RCC 7860 (cell line): ENCODE data around the gene DHRS1.
"Not testable (repeated sequence)": the region's sequence is repeated elsewhere in the genome, so short reads cannot be mapped to it uniquely, and the experiment has no call there.

ENCODE experiments used
- DNase-seq: peaks from one replicate; pipeline ENCODE4 v3.0.0-alpha.2; 2015; ENCODE audit warnings: low spot score
- FAIRE-seq: peaks from 2 replicates; lab custom pipeline; 2012; peaks lifted over from hg19 to GRCh38; lab: Jason Lieb, UNC

The DHRS1 gene

DNA sequence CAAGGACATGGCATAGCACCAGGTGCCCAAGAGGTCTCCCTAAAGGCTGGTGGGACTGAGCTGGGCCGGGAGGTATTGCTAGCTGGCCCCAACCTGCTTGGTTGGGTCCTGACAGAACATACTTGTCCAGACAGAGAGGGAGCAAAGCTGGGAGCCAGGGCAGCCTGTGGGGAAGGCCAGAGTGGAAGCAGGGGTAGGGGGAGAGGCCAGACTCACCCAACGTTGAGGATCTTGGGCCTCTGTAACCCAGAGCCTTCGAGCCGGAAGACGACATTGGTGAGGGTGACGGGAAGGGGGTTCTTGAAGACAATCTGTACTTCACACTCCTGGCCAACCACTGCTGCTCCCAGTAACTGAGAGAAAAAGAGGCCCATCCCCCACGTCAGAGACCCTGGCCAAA, 45.6 kb downstream of the DHRS1 start:
- DNase-seq, result no peak

DNA sequence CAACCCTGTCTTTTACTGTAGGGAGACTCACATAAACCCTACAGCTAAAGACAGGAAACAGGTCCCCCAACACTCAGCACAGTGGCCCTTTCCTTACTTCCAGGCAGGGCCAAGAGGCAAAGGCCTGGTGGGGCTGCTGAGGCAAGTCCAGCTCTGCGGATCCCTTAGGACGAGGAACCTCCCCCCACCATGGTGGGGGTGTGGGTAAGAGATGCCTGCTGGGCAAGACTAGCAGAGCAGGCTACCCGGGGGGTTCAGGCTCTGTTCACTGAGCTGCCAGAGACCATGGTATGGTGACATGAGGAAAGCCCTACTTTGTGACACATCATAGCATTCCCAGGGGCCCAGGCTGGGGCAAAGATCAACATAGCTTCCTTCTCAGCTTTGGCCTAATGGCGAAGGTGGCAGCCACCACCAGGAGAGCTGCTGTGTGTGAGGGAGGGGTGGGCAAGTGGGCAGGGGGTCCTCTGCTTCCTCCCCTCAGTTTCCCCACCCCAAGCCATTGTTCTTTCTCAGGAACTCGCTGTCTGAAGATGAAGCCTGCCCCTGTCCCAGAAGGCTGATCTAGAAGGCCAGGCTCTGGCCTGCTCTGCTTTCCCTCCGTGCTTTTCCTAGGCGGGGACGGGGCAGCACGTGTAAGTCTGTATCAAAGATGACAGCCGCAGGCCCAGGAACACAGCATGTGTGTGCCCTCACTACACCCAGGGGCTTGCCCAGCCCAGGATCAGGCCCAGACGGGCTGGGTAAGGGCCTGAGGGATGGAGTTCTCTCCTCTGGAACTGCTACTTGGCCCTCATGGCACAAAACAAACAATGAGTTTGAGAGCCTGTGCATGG, 47.1 kb downstream of the DHRS1 start:
- FAIRE-seq (no peak), DNase-seq (no peak)

More for the DNA sequence above, 45.6 kb downstream of the DHRS1 start:
- FAIRE-seq, result no peak

DNA sequence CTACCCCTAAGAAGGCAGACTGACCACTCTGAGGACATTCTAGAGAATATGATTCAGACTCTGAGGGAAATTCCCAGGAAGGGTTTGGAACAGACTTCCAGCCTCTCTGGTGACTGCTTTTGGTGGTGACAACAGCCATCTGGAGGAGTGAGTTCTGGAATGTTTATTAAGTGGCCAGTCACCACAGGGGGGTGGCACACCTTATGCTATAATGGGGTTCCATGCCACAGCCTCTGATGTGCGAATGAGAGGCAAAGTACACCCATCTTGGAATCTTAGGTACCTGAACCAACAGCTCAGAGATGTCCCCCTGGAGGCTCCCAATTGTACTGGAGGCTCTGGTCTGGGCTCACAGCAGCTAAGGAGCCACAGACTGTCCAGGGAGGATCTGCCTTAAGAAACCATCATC, 47.7 kb downstream of the DHRS1 start:
- no peak for FAIRE-seq
- DNase-seq, result peak; percentile 69

DNA sequence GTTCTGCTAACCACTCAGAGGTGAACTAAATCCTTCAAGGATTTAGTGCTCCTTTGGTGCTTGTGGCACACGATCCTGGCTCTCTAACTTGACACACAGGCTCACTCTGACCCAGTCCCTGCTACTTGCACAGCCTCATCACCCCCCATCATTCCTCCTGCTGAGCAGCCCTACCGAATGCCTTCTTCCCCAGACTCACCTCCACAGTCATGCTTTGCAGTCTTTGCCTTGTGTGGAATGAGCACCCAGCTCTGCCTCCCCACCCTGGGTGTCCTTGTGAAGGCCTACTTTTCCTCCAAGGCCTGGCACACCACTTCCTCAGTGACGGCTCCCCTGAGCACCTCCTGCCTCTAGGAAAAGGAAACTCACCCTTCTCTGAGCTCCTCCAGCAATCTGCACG, 49.2 kb downstream of the DHRS1 start:
- DNase-seq, result no peak
- no peak for FAIRE-seq

DNA sequence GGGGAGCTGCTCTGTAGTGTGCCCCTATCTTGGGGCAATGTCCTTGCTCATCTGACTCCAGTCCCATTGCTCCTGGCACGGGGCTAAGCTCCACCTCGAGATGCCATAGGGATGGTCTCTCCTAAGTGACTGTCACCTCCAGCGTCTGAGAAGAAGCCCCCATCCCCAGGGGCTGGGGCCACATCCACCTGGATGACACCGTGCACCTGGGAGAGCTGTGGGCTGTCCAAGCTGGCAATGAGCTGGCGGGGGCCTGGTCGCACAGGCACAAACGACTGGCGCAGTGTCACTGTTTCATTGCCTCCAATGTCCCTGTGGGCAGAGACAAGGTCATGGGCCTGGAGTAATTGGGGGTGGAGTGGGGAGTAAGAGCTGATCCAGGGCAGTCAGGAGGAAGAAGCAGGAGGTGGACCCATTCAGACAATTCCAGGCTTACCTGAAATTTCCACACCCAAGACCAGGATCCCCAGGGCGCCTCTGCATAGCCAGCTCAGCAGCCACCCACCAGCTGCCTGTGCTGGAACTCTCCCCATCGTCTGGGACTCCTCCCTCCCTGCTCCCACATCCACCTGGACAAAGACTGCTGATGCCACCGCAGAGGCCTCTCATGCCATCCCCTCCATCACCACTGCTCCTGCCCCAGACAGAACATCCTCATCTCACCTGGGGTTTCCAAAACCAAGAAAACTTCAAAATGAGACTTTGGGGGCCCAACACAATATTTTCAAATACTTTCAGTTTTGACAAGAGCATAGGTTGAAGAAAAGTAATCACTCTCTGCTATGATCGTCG, 50.2 kb downstream of the DHRS1 start:
- FAIRE-seq (no peak), DNase-seq (no peak)

DNA sequence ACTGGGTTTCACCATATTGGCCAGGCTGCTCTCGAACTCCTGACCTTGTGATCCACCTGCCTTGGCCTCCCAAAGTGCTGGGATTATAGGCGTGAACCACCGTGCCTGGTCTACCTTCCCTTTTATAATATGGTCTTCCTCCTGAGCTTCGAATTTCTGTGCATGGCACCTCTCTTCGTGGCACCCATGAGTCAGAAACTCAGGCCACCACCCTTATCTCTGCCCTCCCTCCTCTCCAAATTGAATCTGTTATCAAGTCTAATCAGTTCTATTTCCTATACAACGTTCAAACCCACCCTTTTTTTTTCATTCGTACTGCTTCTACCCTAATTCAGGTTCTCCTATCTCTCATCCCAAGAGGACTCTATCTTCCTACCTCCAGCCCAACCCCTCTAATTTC, 52.2 kb downstream of the DHRS1 start:
- no peak for DNase-seq
- no peak for FAIRE-seq

DNA sequence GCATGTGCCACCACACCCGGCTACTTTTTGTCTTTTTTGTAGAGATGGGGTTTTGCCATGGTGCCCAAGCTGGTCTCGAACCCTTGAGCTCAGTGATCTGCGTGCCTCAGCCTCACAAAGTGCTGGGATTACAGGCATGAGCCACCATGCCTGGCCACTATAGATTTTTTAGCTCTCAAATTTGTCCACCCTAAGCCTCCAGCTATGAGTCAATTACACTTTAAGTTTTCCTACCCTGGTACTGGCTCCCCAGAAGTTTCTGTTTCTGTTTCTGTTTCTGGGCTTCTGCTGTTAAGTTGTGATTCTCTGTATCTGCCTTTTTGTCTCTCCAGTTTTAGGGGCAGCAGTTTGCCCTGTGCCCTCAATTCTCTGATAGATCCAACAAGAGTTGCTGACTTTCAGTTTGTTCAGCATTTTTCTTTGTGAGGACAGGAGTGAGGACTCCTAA, 52.8 kb downstream of the DHRS1 start:
- FAIRE-seq (no peak), DNase-seq (no peak)

DNA sequence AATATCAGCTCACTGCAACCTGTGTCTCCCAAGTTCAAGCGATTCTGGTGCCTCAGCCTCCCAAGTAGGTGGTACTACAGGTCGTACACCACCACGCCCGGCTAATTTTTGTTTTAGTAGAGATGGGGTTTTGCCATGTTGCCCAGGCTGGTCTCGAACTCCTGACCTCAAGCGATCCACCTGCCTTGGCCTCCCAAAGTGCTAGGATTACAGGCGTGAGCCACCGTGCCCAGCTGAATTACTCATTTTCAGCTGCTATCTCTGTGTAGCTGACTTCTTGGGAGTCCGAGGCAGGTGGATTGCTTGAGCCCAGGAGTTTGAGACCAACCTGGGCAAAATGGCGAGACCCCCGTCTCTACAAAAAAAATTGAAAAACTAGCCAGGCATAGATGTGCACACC, 54.2 kb downstream of the DHRS1 start:
- FAIRE-seq, DNase-seq: not testable (repeated sequence)

DNA sequence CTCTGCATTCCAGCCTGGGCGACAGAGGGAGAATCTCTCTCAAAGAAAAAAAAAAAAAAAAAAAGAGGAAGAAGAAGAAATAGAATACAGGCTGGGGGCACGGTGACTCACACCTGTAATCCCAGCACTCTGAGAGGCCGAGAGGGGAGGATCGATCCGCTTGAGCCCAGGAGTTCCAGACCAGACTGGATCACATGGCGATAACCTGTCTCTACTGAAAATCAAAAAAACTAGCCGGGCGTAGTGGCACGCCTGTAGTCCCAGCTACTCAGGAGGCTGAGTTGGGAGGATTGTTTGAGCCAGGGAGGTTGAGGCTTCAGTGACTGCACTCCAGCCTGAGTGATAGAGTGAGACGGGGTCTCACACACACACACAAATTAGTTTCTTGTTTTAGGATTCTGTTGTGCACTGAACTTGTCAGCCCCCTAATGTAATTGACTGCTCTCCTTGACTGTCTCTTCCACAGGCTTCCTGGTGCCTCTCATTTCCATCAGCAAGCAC, 56.2 kb downstream of the DHRS1 start:
- DNase-seq, result no peak
- no peak for FAIRE-seq

DNA sequence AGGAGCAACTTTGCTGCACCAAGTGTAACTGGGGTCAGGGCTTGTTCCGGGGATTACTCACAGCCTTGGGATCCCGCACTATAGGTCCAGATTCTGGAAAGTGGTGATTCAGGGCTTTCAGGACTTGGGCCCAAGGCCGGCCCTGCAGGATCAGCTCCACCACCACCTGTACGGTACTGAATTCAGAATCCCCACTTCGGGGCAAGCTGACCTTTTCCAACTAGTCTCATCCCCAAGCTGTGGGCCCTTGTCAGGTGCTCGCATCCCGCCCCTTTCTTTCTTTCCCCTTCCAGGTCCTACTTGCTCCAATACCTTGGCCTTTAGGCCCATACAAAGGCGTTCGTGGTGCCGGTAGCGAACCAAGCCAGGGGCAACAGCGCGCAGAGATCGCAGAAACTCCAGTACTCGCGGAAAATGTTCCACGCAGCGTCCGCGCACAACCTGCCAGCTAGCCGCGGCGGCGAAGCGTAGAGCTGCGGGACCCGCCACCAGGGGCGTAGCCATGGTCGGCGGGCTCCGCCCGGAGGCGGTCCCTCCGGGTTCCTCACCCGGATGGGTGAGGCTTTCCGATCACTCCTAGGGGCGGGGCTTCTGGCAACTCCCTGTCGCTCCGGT, 57.6 kb downstream of the DHRS1 start:
- DNase-seq, result peak; percentile 77
- no peak for FAIRE-seq
